GM21723 (cell line): ENCODE measurements around the gene CCDC174.
"Not testable (repeated sequence)": the region's sequence is repeated elsewhere in the genome, so short reads cannot be mapped to it uniquely, and the experiment has no call there.

Source experiments
- ATAC-seq: cut with Tn5 transposase; IDR thresholded peaks from one replicate; pipeline ENCODE4 v1.9.1; 2021; ENCODE audit warnings: mild to moderate bottlenecking, moderate library complexity; ENCODE audit not compliant: unreplicated experiment

The CCDC174 gene

DNA sequence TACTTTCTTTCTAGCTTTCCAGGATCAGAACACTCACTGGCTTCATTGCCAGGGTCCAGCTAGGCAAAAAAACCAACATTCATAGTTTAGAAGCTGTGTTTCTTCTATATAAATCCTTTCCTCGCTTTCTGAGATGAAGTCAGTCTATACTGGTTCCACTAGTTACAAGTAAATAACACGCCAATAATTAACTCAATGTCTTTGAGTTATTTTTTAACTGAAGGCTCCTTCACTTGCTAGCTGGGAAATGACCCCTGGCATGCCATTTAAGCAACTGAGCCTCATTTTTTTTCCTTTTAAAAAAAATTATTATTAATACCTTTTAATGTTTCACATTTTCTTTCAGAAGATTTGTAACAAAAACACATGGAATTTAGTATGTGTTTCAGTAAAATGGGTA lies 2.1 kb upstream of the CCDC174 start:
- ATAC-seq = no peak

DNA sequence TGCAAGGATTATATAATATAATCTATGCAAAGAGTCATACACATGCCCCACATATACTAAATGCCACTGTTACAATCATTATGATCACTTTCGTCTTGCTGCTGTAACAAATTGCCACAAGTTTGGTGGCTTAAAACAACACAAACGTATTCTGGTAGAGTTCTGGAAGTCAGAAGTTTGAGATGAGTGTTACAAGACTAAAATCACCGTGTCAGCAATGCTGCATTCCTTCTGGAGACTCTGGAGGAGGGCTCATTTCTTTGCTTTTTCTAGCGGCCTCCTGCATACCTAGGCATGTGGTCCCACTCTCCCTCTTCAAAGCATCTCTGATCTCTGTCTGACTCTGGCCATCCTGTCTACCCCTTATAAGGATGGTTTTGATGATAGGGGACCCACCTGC lies 1.4 kb upstream of the CCDC174 start:
- ATAC-seq = no peak

DNA sequence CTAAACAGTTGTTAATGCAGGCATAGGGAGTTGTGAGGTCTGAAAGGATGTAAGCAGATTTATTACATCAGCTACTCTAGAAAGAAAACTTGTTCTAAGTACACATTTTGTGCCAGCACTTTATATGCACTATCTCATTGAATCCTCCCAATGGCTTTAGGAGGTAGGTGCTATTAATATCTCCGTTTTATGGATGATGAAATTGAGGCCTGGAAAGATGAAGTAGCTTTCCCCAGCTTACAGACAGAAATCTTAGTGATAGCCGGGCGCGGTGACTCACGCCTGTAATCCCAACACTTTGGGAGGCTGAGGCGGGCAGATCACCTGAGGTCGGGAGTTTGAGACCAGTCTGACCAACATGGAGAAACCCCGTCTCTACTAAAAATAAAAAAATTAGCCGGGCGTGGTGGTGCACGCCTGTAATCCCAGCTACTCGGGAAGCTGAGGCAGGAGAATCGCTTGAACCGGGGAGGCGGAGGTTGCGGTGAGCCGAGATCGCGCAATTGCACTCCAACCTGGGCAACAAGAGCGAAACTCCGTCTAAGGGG lies 872 bp downstream of the CCDC174 start:
- not testable (repeated sequence) for ATAC-seq

DNA sequence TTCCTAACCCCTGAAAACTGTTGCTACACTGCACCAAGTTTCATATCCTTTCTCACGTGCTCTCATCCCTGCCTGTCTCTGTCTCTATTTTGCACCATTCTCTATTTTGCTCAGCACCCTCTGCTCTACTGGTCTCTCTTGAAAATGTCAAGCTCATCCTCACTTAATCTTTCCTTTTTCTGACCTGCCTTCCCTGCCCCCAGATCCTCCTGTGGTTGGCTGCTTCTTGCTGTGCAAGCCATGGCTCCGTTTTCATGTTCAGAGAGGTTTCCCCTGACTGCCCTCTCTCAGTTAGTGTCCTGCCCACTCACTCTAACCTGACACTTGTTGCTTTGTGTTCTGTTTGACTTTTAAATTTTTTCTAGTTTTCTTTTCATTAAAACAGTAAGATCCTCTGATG lies 6.0 kb downstream of the CCDC174 start:
- ATAC-seq = no peak

DNA sequence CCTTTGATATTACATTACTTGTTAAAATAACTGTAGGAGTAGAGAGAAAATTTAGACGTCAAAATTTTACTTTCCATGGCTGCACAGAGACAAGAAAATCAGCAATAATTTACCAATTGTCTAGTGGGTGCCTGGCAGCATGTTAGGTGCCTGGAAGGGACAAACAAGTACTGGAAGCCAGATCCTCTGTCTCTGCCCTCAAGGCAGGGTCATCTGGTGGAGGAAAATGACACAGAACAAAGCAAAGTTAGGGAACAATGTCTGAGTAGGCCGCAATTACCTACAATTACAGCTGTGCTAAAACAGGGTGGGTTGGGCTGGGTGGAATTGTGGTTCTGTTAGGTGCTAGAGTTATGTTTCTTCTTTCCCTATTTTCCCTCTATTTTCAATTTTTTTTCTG lies 7.4 kb downstream of the CCDC174 start:
- no peak for ATAC-seq

DNA sequence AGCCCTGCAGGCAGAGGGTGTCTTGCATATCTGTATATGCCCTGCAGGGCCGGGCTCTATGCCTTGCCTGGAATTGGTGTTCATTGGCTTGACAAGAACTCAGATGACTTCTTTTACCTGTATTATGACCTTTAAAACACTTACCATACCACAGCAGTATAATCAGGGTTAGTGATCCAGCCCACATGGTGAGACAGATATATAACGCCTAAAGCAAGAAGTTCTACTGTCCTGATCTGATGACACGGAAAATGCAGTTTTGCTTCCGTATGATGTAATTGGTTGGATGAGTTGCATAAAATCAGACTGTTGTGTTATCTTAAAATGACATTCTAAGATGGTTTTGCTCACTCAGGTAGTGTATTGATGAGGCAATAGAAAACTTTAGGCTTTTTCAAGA lies 9.4 kb downstream of the CCDC174 start:
- ATAC-seq = no peak

DNA sequence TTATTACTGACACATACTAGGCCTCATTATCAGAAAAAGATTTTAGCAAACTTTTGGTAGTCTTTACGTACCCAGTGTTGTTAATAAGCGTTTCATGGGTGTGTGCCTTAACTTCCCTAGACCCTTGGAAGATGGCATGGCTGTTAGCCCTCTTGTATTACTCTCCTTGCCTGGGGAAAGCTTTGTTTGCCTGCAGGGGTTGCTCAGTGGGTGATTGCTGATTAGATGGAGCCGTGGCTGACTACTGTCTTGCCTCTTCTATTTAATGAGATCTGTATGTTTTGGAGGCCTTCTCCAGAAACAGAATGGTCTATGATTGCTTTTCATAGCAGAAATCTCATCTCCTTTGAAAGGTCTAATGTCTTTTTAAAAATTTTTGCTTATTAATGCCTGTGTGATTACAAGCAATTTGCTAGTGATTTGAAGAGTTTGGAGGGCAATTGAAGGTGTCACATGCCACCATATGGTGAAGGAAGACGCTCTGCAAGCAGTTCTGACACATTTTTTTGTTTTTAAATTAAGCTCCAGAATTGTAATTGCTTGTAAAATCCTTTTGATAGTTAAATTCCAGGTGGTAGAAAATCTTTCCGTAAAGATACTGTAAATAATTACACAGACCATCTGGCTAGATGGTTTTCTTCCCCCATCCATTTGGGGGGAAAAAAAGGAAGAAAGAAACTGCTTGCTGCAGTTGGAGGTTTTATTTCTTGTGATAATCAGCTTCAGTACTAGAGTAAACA lies 12.0 kb downstream of the CCDC174 start:
- no peak for ATAC-seq

DNA sequence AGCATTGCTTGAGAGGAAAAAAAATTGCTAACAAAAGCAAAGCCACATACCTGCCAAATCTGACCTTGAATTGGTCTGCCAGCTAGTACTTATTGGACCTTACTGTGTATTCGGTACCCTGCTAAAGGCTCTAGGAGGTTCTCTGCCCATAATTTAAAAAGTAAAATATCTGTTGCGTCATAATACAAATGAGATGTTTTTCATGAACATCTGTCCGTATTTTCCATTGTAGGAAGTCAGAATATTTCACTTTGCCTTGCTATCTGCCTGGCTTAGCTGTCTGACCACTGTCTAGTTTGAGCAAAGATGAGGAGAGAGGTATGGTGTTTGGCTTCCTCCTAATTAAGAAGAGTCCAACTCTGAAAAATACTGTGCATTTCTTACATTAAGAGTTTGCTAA lies 12.6 kb downstream of the CCDC174 start:
- ATAC-seq = no peak

DNA sequence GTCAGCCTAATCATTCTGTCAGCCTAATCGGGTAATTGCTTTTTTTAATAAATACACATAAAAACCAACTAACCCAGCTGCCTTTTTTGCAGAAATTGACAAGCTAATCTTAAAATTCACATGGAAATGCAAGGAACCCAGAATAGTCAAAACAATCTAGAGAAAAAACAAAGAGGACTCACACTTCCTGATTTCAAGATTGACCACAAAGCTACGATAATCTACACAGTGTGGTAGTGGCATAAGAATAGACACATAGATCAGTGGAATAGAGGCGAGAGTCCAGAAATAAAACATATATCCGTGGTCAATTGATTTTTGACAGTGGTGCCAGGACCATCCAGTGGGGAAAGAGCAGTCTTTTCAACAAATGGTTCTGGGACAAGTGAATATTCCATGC lies 21.0 kb downstream of the CCDC174 start:
- ATAC-seq = no peak

DNA sequence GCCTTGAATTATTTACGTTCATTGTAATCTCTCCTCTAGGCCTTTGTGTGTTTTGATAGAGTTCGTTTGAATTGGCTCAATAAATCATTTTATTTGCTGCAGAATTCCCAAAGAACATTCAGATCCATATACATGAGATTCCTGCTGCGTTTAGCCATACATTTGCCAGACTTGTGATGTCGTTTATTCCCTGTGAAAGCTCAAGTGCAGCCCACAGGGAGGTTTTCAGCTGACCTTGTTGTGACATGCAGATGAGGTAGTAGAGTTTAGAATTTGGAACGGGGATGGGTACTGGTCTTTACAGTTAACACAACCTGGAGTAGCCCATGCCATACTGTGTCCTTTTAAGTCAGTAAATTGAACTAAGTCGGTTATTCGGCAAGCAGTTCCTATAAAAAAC lies 23.3 kb downstream of the CCDC174 start, which contains the start of gene C3orf20:
Gene C3orf20 (plus strand): TSS at position 301 of the 400 bp plus-strand sequence. CDS start 7,573 bp downstream, outside the sequence.
- ATAC-seq = no peak

DNA sequence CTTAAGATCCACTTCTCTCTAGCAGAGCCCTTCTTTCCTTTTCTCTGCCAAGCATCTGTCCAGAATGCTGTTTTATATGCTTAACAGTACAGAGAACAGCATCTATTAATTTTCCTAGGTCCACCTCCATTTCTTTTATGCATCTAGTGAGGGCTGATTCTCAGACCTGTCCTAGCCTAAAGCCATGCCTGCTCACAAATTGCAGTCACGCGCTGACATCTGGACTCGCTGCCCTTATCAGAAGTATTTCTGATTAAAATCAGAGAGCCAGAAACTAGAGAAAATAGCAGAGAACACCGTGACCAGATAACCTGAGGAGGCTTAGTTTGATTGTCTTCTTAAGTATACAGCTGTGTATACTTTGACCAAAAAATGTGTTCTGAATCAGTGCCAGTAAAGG lies 25.3 kb downstream of the CCDC174 start:
- ATAC-seq = no peak

DNA sequence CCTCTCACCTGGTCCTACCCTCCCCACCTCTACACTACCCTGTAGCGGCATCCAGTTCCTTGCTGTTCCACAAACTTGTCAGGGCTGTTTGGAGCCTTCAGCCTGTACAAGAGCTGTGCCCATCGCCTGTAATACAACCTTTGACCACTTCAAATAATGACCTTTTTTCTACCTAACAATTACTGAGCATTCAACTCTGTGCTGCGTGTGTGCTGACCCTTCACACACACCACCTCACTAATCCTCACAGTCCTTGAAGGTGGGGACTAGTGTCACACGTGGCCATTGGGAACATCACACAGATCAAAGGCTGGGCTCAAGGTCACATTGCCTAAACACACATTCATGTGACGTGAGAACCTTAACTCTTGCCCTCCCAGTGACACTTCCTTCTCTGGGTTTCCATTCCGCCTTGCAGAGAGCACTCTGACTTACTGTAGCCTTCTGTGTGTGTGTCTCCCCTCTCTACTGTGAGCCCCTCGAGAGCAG lies 26.5 kb downstream of the CCDC174 start:
- no peak for ATAC-seq

DNA sequence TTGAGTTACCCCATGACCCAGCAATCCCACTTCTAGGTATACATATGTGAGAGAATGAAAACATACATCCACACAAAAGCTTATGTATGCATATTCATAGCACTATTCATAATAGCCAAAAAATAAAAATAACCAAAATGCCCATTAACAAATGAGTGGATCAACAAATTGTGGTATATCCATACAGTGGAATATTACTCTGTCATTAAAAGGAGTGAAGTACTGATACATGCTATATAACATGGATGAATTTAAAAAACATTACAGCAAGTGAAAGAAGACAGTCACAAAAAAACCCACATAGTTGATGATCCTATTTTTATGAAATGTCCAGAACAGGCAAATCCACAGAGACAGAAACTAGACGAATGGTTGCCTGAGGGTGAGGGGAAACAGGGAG lies 28.6 kb downstream of the CCDC174 start:
- ATAC-seq = no peak

DNA sequence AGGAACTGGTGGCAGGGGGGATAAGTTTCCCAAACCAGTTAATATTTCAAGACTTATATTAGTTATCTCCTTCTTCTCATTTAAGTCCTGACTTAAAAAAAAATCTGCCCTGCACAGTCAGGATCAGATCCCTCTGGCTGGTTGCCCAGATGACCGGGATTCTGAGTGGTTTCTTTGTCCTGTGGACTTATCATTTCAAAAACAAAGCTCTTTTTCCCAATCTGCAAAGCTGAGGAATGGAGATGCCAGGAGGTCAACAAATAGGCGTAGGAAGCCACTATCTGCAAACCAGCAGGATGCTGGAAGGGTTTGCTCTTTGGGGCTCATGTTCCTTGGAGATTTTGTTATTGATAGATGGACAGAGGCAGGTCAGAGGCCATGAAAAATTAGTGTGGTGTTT lies 29.2 kb downstream of the CCDC174 start:
- no peak for ATAC-seq

DNA sequence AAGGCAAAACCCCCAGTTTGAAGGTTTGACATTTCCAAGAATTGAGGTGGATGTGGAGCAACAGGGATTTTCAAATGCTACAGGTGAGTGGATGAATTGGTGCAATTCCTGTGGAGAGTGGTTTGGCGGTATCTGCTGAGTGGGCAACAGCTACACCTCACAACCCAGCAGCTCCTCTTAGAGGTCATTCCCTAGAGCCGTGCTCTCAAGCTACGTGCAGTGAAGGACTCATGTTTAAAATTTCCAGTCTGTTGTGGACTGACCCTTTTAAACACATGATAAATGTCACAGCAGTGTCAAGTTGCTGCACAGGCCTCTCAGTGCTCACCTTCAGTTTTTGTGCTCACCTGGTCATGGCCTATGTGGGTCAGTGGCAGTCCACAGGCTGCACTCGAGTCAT lies 32.9 kb downstream of the CCDC174 start:
- ATAC-seq = no peak

DNA sequence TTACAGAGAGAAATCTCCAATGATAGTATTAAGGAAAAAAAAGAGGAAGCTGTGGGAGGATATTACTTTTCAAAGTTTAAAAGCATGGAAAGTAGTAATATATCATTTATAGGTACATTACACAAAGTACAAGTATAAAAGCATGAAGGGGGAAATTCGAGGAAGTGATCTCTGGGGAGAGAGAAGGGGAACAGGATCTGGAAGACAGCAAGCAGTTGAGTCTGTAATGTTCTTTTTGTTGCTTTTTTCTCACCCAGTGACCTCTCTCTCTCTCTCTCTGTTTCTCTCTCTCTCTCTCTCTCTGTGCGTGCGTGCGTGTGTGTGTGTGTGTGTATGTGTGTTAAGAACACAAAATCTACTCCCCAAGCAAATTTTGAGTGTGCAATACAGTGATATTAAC lies 33.6 kb downstream of the CCDC174 start:
- no peak for ATAC-seq

DNA sequence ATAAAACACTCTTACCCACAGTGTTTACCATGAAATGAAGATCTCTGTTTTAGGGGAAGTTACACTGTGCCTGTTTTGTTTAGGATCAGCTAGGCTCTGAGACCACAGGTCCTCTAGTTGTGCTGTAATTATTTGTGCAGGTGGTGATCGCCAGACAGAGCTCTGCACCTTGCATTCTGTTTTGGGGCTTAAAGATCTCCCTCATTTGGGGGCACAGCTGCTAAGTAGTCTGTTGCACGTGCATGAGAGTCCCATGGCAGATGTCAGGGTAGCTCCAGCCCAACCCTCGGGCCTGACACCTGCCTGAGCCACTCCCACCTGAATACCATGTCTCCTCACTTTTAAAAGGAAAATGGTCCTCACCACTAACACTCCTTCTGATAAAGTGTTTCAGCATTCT lies 35.8 kb downstream of the CCDC174 start:
- ATAC-seq = no peak

DNA sequence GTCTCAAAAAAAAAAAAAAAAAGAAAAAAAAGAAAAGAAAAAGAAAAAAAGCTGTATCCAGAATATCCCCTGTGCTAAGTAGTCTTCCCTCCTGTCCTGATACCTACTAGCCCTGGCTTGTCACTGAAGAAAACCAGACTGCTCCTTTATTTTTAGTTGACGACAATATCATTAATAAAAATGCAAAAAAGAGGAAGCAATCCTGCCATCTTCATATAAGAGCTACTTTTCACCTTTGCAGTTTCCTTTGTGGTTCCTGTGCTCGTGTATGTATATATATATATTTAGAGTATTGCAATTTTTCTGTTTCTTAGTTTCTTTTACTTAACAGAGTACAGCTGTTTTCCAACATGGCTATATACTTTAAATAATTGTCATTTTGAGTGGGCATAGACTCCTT lies 37.0 kb downstream of the CCDC174 start:
- peak; percentile 55 for ATAC-seq

DNA sequence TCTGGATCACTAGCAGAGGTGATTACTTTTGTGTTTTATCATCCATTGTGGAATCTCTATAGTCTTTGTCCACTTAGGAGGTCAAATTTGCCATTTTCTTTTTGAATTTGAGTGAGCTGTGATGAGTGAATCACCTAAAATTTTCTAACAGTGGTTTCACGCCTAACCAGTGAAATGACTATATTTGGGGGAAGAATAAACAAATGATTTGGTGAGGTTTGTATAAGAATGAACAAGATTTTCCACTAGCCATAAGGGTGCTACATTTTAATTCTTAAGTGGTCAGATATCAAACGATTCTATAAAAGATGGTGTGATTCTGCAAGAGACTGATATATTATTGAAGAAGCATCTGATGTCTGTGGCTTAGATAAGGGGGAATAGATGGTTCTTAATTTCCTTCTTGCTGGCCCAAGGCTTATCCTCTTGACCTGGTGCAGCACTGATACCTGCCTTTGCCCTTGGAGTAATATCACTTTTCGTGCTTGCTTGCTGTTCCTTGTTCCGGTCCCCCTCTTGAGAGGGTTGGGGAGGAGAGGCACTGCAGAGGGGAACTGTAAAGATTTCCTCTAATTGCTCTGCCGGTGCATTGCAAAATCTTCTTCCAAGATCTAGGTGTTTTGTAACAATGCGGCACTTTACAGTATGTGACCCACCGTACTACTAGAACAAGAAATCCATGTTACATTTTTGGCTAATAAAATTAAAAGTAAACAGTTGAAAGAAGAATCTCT lies 37.9 kb downstream of the CCDC174 start:
- ATAC-seq = peak; percentile 33

DNA sequence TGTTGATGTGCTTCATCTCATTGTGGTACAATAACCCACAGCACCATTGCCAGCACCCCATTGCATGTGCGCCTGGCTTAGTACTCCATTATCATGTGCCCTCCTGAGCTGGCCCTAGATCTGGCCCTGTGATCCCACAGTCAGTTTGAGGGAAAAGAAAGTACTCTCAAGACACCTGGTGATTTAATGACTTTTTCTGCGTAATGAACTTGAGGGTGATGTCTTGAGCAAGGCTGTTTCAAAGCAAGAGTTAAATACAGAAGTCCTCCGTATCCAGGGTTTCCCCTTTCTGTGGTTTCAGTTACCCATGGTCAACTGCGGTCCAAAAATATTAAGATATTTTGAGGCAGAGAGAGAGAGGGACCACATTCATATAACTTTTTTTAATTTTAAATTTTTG lies 39.7 kb downstream of the CCDC174 start:
- peak; percentile 38 for ATAC-seq

DNA sequence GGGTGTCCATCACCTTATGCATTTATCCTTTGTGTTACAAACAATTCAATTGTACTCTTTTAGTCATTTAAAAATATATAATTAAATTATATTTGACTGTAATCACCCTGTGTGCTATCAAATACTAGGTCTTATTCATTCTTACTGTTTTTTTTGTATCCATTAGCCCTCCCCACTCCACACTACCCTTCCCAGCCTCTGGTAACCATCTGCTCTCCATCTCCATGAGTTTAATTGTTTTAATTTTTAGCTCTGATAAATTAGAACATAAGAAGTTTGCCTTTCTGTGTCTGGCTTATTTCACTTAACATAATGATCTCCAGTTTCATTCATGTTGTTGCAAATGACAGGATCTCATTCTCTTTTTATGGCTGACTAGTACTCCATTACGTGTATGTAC lies 40.2 kb downstream of the CCDC174 start:
- no peak for ATAC-seq
